AG09319 (cell line): Measurements from ENCODE around the gene GRHL1.

Experiments
- DNase-seq: peaks from one replicate; pipeline ENCODE4 v3.0.0-alpha.2; 2010; ENCODE audit warnings: low read depth; ENCODE audit errors: extremely low read depth
- CTCF ChIP-seq: IDR thresholded peaks from 2 replicates; pipeline ENCODE4 v1.5.1; 2011; ENCODE audit warnings: low read depth, mild to moderate bottlenecking, inconsistent platforms, low read length, moderate library complexity

Gene GRHL1

GRCh38 chr2:9949239-9949991 is 2.1 kb upstream of the GRHL1 start:
- no peak for TF ChIP-seq CTCF
- no peak for DNase-seq

- no peak for DNase-seq
- no peak for TF ChIP-seq CTCF
Measured at GRCh38 chr2:9949992-9950520, 1.4 kb upstream of the GRHL1 start.

- TF ChIP-seq CTCF, result no peak; the same call in 1 of the 2 replicates
- no peak for DNase-seq
Measured at GRCh38 chr2:9950521-9951271, 797 bp upstream of the GRHL1 start.

GRCh38 chr2:9951272-9951521 is 296 bp upstream of the GRHL1 start:
- TF ChIP-seq CTCF, result no peak
- peak; percentile 69 for DNase-seq

GRCh38 chr2:9952286-9952737 is 819 bp downstream of the GRHL1 start:
- TF ChIP-seq CTCF, result no peak

GRCh38 chr2:9952856-9953503 is 1.5 kb downstream of the GRHL1 start:
- TF ChIP-seq CTCF, result no peak
- no peak for DNase-seq

More at GRCh38 chr2:9952286-9952737, 819 bp downstream of the GRHL1 start:
- DNase-seq, result no peak

- TF ChIP-seq CTCF, result no peak
Measured at GRCh38 chr2:9954136-9954535, 2.6 kb downstream of the GRHL1 start.

More at GRCh38 chr2:9954136-9954535, 2.6 kb downstream of the GRHL1 start:
- no peak for DNase-seq
